ENCODE results near the gene FAM13B.
"Not testable (repeated sequence)": the region's sequence is repeated elsewhere in the genome, so short reads cannot be mapped to it uniquely, and the experiment has no call there.

FAM13B gene

DNA sequence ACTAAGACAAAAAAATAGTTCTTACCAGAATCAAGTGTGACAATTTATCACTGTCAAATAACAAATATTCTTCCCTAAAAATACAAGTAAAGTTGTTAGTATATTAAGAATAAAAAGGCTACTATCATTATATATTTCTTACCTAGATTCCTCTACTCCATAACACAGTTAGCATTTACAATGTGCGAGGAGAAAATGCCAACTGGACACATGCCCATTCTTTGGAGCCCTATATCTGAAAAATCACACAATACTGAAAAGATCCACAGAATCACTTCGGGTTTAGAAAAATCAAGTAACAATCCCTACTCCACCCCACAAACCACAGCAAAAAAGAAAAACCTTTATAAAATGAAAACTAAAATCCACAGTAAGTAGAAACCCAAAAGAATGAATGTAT lies 72.7 kb downstream of the FAM13B start:
- no peak for DNase-seq

DNA sequence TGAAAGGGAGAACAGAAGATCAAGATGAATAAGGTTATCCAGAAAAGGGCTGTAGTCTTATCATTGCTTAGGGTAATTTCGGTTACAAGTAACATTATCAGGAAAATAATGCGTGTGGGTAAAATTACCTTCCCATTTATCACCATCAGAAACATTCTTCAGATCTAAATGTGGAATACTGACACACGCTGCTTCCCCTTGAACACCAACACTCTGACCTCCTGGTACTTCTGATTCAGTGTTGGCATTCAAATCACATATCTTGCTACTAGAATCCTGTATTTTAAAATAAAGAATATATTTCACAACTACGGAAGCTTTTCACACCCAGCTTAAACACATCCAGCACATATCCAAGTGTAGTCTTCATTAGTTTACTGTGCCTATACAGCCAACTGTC lies 73.4 kb downstream of the FAM13B start:
- no peak for DNase-seq

DNA sequence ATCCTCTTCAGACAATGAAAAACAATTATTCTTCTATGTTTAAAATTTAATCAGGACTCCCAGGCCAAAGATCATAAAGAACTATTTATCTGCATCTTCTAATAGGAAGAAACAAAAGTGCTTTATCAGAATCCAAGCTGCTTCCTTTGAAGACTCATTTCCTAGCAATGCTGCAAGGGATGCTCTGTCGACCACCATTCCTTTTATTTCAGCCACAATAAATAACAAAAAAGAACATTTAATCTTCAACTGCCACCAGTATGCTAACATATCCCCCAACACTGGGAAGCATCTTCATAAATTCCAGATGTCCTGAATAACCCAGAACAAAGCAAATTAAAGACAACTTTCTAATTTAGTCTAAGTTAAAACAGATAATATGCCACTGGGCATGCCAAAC lies 74.9 kb downstream of the FAM13B start:
- no peak for DNase-seq

DNA sequence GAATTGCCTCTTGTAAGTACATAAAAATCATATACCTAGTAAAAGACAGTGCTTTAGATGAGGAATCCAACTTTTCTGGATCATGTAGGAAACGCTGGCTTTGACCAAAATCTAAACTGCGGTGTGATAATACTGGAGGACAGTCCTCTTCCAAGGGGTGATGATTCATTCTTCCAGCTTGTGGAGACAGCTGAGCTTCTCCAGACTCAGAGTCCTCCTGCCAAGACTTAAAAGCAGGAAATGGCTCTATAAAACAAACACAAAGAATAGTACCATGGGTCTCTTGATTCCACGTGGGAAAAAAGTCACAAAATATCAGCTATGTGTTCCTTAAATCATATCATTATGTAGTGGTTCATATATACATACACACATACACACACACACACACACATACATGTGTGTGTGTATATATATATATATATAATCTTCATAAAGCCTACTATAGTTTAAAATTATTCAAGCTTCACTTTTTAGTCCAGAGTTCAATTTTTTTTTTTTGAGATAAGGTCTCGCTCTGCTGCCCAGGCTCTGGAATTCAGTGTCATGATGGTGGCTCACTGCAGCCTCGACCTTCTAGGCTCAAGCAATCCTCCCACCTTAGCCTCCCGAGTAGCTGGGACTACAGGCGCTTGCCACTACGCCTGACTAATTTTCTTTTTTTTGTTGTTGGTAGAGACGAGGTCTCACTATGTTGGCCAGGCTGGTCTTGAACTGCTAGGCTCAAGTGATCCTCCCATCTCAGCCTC lies 78.6 kb downstream of the FAM13B start:
- DNase-seq: no peak

DNA sequence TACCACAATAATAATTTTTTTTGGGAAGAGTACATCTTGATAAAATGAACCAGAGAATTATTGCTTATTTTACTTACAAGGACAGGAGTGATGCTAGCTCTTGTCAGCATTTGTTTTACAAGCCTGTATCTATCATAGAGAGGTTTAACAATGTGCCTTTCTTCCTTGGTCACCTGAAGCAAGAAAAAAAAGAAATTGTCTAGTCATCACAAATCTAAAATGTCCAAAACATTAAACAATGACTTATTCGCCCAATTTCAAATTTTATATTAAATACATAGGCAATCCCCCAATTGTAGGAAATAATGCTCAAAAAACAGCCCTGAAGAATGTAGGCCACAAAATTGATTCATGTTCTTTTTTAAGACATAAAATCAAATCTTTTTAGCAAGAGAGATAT lies 87.1 kb downstream of the FAM13B start:
- DNase-seq: no peak

DNA sequence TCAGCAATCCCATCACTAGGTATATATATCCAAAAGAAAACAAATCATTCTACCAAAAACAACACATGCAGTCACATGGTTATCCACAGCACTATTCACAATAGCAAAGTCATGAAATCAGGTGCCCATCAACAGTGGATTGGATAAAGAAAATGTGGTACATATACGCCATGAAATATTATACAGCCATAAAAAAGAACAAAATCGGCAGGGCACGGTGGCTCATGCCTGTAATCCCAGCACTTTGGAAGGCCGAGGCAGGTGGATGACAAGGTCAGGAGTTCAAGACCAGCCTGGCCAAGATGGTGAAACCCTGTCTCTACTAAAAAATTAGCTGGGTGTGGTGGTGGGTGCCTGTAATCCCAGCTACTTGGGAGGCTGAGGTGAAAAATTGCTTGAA lies 88.6 kb downstream of the FAM13B start:
- DNase-seq: not testable (repeated sequence)

DNA sequence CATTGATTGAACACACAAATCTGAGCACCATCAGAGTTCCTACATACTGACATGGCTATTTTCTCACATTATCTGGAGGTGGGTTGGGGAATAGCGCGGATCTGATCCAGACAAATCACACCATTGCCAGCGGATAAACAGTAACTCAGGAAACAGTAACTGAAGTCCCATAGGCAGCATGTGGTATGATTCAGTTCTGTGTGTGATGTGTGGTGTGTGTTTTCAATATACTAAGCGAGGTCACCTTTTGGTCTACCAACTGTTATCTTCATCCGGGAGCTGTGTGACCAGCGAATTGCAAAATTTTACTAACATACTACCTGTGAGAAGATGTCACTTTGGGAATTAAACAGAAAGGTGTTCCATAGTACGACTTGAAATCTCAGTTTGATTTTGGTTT lies 93.5 kb downstream of the FAM13B start:
- DNase-seq: no peak

DNA sequence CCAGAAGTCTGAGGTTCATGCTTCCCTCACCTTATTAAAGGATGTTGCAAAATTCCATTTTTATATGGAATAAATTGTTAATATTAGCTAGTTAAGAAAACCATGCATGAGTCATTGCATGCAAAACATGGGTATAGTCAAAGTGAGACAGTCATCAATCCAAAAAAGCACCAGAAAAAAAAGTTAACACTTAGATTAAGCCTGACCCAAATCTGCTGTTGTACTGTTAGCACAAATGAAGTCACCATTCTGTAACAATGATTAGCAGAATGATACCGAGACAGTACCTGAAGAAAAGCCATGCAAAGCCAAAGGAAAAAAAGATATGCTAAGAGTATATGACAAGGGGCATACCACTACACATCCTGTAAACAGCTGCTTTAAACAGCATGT lies 94.1 kb downstream of the FAM13B start:
- DNase-seq: no peak

DNA sequence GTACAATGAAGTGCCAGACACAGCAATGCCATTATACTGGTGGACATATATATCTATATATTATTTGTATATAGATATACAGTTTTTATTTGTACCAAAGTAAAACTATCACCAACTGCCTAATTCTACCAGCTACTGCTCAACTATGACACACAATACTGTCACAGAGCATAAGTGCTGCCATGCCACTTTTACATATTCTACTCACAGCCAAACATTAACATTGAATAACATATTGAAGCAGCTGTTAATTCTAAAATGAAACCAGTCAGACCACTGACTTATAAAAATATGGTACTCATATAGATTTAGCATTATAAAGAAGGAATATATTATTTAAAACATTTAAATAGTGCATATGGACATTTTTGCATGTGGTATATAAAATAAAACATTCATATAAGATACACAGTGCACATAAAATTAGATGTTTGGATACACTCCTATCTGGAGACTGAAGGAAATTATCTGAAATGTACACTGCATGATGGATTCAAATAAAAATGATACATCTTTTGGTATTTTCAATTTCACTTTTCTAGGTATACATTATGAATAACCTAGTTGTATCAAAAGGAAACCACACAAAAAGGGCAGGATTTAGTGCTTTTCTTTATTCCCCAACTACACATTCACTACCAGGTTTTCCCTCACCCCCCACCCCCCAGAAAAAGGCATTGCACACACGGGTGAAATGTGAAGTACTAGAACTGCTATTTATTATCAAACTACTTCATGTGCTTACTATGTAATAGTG lies 94.7 kb downstream of the FAM13B start:
- DNase-seq: no peak

DNA sequence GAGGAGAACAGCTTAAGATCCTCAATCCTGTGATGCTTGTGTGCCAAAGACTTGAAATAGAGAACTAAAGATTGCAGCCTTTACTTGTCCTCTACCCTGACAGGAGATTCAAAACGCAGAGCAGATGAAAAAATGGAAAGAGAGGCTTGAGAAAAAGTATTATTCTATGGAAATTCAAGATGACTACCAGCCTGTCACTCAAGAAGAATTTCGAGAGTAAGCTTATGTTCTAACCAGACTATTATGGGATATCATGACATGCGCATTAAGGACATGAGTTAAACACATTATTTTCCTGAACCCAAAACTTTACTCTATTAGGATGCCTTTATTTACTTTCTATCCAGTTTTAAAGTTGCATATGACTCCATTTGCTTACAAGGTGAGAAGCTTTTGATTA lies 97.2 kb downstream of the FAM13B start:
- no peak for DNase-seq

DNA sequence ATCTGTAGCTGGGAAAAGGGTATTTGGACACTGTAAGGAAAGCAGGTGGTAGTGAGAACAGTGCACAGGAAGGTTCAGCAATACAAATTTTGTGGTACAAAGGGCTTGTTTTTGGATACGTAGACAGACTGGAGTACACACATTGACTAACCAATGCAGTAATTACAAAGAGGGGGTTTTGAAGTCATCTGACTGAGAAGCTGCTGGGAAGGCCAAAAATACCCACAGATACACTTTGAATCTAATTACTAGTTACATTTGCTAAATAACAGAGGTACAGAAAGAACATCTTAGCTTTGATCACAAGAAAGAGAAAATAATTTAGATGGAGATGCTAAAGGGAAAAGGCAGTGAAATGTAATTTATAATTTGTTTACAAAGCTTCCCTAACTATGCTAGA lies 97.7 kb downstream of the FAM13B start:
- DNase-seq: no peak

DNA sequence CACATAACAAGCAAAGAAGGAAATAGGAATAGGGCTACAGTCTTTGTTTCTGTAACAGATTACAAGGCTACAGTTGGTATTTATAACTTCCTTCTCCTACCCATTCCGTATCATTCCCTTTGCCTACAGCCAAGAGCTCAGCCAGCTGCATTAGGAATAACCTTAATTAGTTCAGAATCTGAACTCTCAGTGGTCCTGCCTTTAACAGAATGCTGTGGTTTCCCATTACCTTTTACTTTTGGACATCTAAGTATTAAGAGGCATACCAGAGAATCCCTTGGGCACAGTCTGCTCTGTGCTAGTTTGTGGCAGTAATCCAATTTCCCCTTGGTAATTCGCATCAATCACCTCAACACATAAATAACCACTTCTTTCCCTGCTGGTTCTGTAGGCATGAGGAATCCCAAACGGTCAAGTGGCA lies 99.4 kb downstream of the FAM13B start:
- no peak for DNase-seq

DNA sequence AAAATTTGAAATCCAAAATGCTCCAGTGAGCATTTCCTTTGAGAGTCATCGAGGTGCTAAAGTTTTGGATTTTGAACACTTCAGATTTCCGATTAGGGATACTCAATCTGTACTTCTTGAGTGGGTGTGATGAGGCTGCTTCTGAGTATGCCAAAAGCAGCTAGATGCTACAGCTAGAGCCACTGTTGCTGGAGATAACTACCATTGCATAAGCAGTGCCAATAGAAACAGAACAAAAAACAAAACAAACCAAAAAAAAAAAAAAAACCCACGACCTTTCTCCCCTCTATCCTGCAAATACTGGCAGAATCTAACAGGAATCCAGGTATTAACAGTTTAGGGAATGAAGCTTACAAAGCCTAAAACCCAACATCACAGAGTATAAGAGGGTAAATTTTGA lies 100.1 kb downstream of the FAM13B start:
- DNase-seq: no peak

DNA sequence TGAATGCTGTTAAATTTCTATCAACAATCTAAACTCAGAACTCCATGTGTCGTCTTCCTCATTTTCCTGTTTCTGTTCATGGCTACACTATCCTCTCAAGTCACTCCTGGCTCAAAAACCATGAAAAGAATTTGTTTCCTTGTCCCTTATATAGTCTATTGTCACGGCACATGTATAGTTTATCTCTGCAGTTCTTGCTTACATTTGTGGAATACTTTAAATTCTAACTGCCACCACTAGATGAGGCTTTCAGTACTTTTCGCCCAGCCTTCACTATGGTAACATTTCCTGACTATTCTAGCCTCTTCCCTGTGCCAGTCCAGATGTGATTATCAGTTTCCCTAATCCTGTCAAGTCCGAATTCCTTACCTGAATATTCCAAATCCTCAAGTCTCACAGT lies 109.0 kb downstream of the FAM13B start:
- no peak for DNase-seq

DNA sequence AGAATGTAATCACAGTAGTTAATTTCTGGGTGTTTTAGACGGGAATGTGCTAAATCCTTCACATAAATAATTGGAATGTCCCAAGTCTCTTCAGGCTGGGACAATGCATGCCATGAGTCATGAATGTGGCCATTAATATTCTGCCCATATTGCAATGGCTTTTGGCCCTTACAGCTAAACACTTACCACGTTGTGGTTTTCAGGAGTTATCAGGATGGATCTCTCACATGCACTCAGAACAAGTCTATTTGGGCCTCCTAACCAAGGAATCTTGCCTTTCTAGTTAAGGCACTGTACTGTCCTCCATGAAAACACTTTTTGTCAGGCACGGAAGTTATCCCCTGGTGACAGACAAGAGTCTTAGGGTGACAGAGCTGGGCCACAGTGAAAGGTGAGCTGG lies 110.9 kb downstream of the FAM13B start:
- no peak for DNase-seq

DNA sequence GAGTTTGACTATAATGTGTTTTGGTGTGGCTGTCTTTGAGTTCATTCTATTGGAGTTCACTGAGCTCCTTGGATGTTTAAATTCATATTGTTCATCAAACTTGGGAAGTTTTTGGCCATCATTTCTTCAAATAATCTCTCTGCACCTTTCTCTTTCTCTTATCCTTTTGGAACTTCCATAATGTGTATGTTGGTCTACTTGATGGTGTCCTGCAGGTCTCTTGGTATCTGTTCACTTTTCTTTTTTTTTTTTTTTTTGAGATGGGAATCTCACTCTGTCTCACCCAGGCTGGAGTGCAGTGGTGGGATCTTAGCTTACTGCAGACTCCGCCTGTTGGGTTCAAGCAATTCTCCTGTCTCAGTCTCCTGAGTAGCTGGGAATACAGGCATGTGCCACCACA lies 116.0 kb downstream of the FAM13B start:
- no peak for DNase-seq

DNA sequence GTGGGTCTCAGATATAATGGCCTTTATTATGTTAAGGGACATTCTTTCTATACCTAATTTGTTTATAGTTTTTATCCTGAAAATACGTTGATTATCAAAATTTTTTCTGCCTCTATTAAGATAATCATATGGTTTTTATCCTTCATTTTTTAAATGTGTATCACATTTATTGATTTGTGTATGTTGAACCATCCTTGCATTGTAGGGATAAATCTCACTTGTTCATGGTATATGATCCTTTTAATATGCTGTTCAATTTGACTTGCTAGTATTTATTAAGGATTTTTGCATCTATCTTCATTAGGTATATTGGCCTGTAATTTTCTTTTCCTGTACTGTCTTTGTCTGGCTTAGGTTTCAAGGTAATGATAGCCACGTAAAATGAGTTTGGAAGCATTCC lies 118.1 kb downstream of the FAM13B start:
- DNase-seq: no peak

DNA sequence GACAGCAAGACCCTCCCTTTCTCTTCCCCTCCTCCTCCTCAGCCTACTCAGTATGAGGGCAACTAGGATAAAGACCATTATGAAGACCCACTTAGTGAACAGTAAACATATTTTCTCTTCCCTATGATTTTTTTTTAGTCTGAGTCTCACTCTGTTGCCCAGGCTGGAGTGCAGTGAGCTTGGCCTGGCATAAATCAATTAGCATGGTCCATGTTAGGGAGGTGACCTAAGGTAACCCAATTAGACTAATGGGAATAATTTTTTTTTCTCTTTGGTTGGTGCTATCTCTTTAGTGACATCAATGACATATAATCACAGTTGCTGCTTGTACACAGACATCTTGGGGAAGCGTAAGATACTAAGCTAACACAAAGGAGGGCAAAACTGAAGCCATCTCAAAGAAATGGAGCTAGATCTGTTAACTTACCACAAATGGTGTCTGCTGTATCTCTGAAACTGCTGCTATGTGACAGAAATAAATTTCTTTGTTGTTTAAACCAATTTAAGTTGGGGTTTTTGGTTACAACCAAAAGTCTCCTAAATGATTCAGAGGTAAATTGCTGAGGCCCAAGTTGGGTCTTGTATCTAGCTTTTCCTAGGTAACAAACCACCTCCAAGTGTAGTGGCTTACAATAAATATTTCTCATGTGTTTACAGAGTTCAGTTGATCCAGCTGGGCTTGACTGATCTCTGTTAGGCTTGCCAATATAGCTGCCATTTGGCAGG lies 130.3 kb downstream of the FAM13B start:
- DNase-seq: no peak

DNA sequence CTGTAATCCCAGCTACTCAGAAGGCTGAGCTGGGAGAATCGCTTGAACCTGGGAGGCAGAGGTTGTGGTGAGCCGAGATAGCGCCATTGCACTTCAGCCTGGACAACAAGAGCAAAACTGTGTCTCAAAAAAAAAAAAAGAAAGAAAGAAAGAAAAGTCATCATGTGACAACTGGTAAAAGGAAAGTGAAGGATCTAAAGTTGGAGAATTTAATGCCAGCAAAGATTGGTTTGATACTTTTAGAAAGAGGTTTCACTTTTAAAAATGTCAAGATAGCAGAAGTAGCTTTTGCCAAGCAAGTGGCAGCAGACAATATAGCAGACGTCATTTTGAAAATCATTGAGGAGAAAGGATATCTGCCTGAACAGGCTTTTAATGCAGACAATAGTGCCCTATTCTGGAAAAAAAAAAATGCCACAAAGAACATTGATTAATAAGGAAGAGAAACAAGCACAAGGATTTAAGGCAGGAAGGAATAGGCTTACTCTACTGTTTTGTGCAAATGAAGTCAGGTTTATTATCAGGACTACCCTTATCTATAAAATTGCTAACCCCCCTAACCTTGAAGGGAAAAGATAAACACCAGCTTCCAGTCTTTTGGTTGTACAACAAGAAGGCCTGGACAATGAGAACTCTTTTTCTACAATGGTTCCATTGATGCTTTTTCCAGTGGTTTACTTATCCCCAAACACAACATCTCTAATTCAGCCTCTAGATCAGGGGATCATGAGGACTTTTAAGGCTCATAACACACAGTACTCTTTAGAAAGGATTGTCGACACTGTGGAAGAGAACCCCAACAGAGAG lies 131.7 kb downstream of the FAM13B start:
- no peak for DNase-seq

DNA sequence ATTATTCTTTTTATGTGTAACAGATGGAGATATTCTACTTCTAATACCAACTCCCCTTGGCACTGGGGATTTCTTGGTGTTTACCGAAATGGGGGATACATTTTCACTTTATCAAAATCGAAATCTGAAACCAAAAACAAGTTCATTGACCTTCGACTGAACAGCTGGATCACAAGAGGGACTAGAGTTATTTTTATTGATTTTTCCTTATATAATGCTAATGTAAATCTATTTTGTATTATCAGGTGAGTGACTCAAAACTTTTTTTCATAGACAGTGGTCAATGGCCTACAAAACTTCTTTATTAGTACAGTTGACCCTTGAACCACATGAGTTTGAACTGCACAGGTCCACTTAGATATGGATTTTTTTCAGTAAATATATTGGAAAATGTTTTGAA lies 133.4 kb downstream of the FAM13B start:
- DNase-seq: no peak

DNA sequence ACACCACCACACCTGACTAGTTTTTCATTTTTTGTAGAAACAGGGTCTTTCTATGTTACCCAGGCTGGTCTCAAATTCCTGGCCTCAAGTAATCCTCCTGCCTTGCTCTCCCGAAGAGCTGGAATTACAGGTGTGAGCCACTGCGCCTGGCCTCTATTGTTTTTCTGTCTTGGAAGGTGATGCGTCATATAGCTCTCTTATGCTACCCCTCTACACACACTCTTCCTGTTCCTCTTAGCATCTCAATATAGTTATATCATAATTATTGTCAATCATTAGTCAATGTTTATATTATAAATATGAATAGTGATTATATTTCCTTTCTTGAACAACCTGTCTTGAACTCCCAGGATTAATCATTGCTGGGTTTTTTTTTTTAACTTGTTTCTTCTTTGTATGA lies 136.3 kb downstream of the FAM13B start:
- no peak for DNase-seq

DNA sequence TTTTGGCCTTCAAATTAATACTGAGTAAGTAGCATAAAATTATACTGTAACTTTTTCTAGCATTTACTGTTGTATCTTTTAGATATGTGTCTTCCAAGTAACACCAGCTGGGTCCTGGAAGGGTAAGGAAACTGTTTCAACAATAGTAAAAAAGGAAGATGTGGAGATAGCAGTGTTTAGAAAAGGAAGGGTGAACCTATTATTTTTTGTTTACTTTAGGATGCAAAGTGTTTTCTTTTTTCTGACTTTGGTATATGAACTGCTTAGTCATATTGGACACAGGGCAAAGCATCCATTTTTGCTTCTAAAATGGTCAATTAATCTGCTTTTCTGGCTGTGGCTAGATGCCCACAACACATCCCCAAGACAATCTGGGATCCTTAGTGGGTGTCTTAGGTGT lies 138.3 kb downstream of the FAM13B start:
- DNase-seq: no peak

DNA sequence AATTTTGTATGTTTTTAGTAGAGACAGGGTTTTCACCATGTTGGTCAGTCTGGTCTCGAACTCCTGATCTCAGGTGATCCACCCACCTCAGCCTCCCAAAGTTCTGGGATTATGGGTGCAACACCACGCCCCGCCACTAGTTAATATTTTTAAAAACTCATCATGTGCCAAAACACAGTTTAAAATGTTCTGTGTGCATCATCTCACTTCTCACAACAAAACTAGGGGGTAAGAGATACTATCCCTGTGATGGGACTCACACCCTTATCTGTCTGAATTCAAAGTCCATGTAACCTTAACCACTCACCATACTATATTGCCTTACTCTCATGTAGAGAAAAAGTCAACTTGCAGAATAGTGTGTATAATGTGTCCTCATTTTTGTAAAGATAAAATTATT lies 141.0 kb downstream of the FAM13B start:
- DNase-seq: no peak
